DND-41 (cell line): Measurements from ENCODE around the gene STMND1.

Experiments used
- ATAC-seq: fragments of 200-7000 bp; cut with Tn5 transposase; 3 replicates; pipeline ENCODE4 v1.9.1; 2021; ENCODE audit warnings: low read depth; ENCODE audit not compliant: insufficient read depth
- DNase-seq: peaks from one replicate; pipeline ENCODE4 v3.0.0-alpha.2; 2020
- H2AFZ ChIP-seq: 2 replicates; pipeline ENCODE4 v1.6.0; 2012; ENCODE audit warnings: low read depth, low read length
- H3K27ac ChIP-seq: 2 replicates; pipeline ENCODE4 v1.5.1; 2012; ENCODE audit warnings: low read length, inconsistent platforms
- H3K27me3 ChIP-seq: fragments of 200-600 bp; sonication (generic); 2 replicates; pipeline ENCODE4 v1.6.0; 2012; ENCODE audit warnings: low read length, mild to moderate bottlenecking, inconsistent platforms; ENCODE audit not compliant: insufficient read depth, poor library complexity
- H3K36me3 ChIP-seq: 2 replicates; pipeline ENCODE4 v1.5.1; 2012; ENCODE audit warnings: low read length, inconsistent platforms; ENCODE audit not compliant: insufficient read depth
- H3K4me1 ChIP-seq: 2 replicates; pipeline ENCODE4 v1.5.1; 2012; ENCODE audit warnings: mild to moderate bottlenecking, low read length; ENCODE audit not compliant: insufficient read depth
- H3K4me2 ChIP-seq: 2 replicates; pipeline ENCODE4 v1.6.0; 2012; ENCODE audit warnings: mild to moderate bottlenecking, moderate library complexity, low read length, inconsistent platforms; ENCODE audit not compliant: insufficient read depth
- H3K4me3 ChIP-seq, 2 experiments: fragments of 200-600 bp in 1 of 2; shearing (Covaris generic) in 1 of 2; 2 replicates each; pipeline ENCODE4 v1.5.1; 2012 to 2016; ENCODE audit warnings: inconsistent platforms in 2 of 2, low read length in 2 of 2, mild to moderate bottlenecking in 2 of 2, low read depth in 1 of 2, moderate library complexity in 1 of 2
- H3K79me2 ChIP-seq: 2 replicates; pipeline ENCODE4 v1.6.0; 2012; ENCODE audit warnings: low read length, inconsistent platforms; ENCODE audit not compliant: insufficient read depth
- H3K9ac ChIP-seq: 2 replicates; pipeline ENCODE4 v1.6.0; 2012; ENCODE audit warnings: low read depth, mild to moderate bottlenecking, inconsistent platforms, low read length, moderate library complexity
- H3K9me3 ChIP-seq: 2 replicates; pipeline ENCODE4 v1.5.1; 2012; ENCODE audit warnings: low read length, moderate library complexity, mild to moderate bottlenecking, inconsistent platforms; ENCODE audit not compliant: insufficient read depth, severe bottlenecking
- H4K20me1 ChIP-seq: 2 replicates; pipeline ENCODE4 v1.6.0; 2012; ENCODE audit warnings: low read length; ENCODE audit not compliant: insufficient read depth
- EZH2 ChIP-seq: IDR thresholded peaks from 3 replicates; pipeline ENCODE4 v1.6.1; 2012; ENCODE audit warnings: borderline replicate concordance, low read depth, mild to moderate bottlenecking, moderate library complexity, low read length, inconsistent platforms; ENCODE audit not compliant: severe bottlenecking
- TF ChIP-seq, protein P1 (sequence below): IDR thresholded peaks from 2 replicates; pipeline ENCODE4 v1.5.1; 2012; ENCODE audit warnings: borderline replicate concordance, low read length, moderate library complexity, mild to moderate bottlenecking; ENCODE audit not compliant: poor library complexity, severe bottlenecking; ENCODE audit errors: extremely low read depth

STMND1 gene

DNA sequence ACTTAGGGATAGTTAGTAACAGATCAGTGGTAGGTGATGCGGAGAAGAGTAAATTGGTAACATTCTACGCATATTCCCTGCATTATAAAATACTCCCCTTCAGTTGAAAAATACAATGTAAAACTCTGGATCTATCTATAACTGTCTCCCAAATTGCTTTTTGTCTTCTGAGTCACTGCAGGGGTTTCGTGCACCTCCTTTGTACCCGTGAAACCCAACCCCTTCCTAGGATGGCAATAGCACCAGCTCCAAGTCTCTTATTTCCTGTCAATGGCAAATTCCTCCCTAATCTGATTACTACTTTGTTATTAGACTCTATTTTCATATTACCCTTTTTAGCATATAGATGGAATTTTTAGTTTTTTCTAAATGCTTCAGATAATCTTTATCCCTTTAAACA lies 20.6 kb upstream of the STMND1 start:
- Histone ChIP-seq H3K36me3 (no peaks in the 10 kb centered on the region), H3K4me2 (no peak overlapping the region), H4K20me1 (no peaks in the 10 kb centered on the region), H3K27me3 (no peaks in the 10 kb centered on the region), H3K9me3 (no peaks in the 10 kb centered on the region), H3K9ac (no peak overlapping the region), H3K79me2 (no peaks in the 10 kb centered on the region), H2AFZ (no peak overlapping the region), H3K27ac (no peak overlapping the region), H3K4me3 (no peak overlapping the region), H3K4me1 (no peaks in the 10 kb centered on the region)
- DNase-seq (no peak), ATAC-seq (no peak)
- TF ChIP-seq, protein P1, sequence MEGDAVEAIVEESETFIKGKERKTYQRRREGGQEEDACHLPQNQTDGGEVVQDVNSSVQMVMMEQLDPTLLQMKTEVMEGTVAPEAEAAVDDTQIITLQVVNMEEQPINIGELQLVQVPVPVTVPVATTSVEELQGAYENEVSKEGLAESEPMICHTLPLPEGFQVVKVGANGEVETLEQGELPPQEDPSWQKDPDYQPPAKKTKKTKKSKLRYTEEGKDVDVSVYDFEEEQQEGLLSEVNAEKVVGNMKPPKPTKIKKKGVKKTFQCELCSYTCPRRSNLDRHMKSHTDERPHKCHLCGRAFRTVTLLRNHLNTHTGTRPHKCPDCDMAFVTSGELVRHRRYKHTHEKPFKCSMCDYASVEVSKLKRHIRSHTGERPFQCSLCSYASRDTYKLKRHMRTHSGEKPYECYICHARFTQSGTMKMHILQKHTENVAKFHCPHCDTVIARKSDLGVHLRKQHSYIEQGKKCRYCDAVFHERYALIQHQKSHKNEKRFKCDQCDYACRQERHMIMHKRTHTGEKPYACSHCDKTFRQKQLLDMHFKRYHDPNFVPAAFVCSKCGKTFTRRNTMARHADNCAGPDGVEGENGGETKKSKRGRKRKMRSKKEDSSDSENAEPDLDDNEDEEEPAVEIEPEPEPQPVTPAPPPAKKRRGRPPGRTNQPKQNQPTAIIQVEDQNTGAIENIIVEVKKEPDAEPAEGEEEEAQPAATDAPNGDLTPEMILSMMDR, result no peak
- no peak for TF ChIP-seq EZH2

DNA sequence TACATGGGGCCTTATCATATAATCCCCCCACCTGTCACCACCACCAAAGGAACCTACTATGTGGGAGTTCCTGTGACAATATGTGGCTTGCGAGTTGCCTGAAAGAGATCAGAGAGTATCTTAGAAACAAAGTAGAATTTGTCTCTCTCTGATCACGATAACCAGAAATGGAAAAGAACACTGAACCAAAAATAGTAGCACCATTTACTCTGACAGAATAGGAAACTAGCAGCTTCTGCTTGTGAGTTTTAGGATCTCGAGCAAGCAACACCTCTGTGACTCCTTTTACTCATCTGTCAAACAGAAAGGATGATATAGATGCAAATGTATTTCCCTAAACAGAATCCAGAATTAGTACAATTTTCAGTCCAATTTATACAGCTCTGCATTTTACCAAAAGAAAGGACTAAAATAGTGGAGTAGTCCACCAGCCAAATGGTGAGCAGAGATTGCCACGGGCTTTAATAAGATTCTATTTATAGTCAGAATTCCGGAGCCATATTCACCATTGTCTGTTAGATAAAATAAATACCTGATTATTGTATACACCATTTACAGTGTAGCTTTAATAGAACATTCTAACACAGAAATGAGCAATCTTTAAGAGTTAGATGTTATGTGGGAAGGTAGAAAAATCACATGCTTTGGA lies 19.9 kb upstream of the STMND1 start:
- no peaks in the 10 kb centered on the region for H3K4me1 ChIP-seq
- H2AFZ ChIP-seq, result no peak overlapping the region
- ATAC-seq (no peak), DNase-seq (no peak)
- H3K9me3 ChIP-seq, result no peaks in the 10 kb centered on the region
- H3K4me3 ChIP-seq, result no peak overlapping the region
- no peaks in the 10 kb centered on the region for H3K79me2 ChIP-seq
- no peak overlapping the region for H3K27ac ChIP-seq
- no peaks in the 10 kb centered on the region for H3K36me3 ChIP-seq
- no peaks in the 10 kb centered on the region for H4K20me1 ChIP-seq
- no peak overlapping the region for H3K4me2 ChIP-seq
- no peak overlapping the region for H3K9ac ChIP-seq
- no peak for TF ChIP-seq EZH2
- TF ChIP-seq, protein P1, result no peak
- H3K27me3 ChIP-seq, result no peaks in the 10 kb centered on the region

DNA sequence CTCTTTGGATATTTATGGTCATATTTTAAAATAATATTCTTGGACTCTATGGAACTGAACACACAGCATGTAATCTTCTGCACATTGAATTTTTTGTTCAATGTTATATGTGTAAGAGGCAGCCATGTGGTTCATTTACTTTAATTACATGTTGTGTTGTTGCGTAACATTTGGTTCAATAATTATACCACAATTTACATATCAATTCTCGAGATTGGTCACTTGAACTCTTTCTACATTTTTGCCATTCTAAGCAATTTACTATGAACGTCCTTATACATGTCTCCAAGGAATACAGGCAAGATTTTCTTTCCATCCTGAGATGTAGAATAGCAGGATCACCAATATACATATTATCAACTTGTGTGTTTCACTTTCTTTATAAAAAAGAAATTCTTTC lies 18.5 kb upstream of the STMND1 start:
- H3K79me2 ChIP-seq, result no peaks in the 10 kb centered on the region
- no peak for ATAC-seq
- no peak for DNase-seq
- no peaks in the 10 kb centered on the region for H3K4me1 ChIP-seq
- H3K9ac ChIP-seq, result no peak overlapping the region
- H3K27me3 ChIP-seq, result no peaks in the 10 kb centered on the region
- TF ChIP-seq EZH2, result no peak
- TF ChIP-seq, protein P1, result no peak
- no peaks in the 10 kb centered on the region for H3K9me3 ChIP-seq
- H4K20me1 ChIP-seq, result no peaks in the 10 kb centered on the region
- no peak overlapping the region for H3K4me3 ChIP-seq
- no peaks in the 10 kb centered on the region for H3K36me3 ChIP-seq
- no peak overlapping the region for H3K4me2 ChIP-seq
- no peak overlapping the region for H3K27ac ChIP-seq
- no peak overlapping the region for H2AFZ ChIP-seq
